HepG2 (cell line): Measurements from ENCODE around the gene PIGC. TPM values are rescaled to one million over a fixed set of nuclear protein-coding genes. Genes with fewer than 3 reads are reported as not detected.

Source experiments
- ATF7 ChIP-seq, 2 experiments: fragments of 450-650 bp in 1 of 2; sonication (generic) in 1 of 2; formaldehyde crosslinking in 1 of 2; IDR thresholded peaks; 2 replicates each; pipeline versions ENCODE4 v1.4.0 to v1.6.1; 2016 to 2020; ENCODE audit warnings: antibody characterized with exemption in 1 of 2, mild to moderate bottlenecking in 1 of 2, missing genetic modification reagents in 1 of 2
- CENPBD1 ChIP-seq: sonication (generic); formaldehyde crosslinking; IDR thresholded peaks from 2 replicates; pipeline ENCODE4 v1.8.0; 2022; ENCODE audit warnings: missing genetic modification reagents, low read depth, mild to moderate bottlenecking, borderline replicate concordance
- CREB3 ChIP-seq: sonication (generic); formaldehyde crosslinking; IDR thresholded peaks from 2 replicates; pipeline ENCODE4 v1.5.0; 2020; ENCODE audit warnings: missing genetic modification reagents
- CSRNP2 ChIP-seq: sonication (generic); formaldehyde crosslinking; conservative IDR thresholded peaks from 2 replicates; pipeline ENCODE4 v1.8.0; 2022; ENCODE audit warnings: low read depth, missing genetic modification reagents
- FOXA1 ChIP-seq, 2 experiments: fragments of 450-650 bp in 1 of 2; sonication (generic) in 1 of 2; formaldehyde crosslinking in 1 of 2; IDR thresholded peaks; 2 replicates each; pipeline versions ENCODE4 v1.4.0 to v1.6.1; 2016 to 2020; ENCODE audit warnings: missing genetic modification reagents in 1 of 2
- JUNB ChIP-seq: sonication (generic); formaldehyde crosslinking; IDR thresholded peaks from 2 replicates; pipeline ENCODE4 v1.8.0; 2022; ENCODE audit warnings: missing genetic modification reagents, mild to moderate bottlenecking, borderline replicate concordance
- NCOA5 ChIP-seq: sonication (generic); formaldehyde crosslinking; IDR thresholded peaks from 2 replicates; pipeline ENCODE4 v1.4.0; 2020; ENCODE audit warnings: missing genetic modification reagents
- RFX5 ChIP-seq: IDR thresholded peaks from 2 replicates; pipeline ENCODE4 v1.6.1; 2011; ENCODE audit warnings: low read depth, low read length, improper control_type of control experiment
- SNAPC5 ChIP-seq: sonication (generic); formaldehyde crosslinking; IDR thresholded peaks from 2 replicates; pipeline ENCODE4 v1.8.1; 2023; ENCODE audit warnings: mild to moderate bottlenecking, missing genetic modification reagents, borderline replicate concordance
- TAF1 ChIP-seq: sonication (generic); formaldehyde crosslinking; IDR thresholded peaks from 2 replicates; pipeline ENCODE4 v1.4.0; 2020; ENCODE audit warnings: missing genetic modification reagents
- ZBTB37 ChIP-seq: sonication (generic); formaldehyde crosslinking; IDR thresholded peaks from 2 replicates; pipeline ENCODE4 v1.4.0; 2020; ENCODE audit warnings: mild to moderate bottlenecking, missing genetic modification reagents
- ZBTB7A ChIP-seq: sonication (generic); formaldehyde crosslinking; IDR thresholded peaks from 2 replicates; pipeline ENCODE4 v1.8.0; 2022; ENCODE audit warnings: mild to moderate bottlenecking, missing genetic modification reagents
- ZFYVE20 ChIP-seq: sonication (generic); formaldehyde crosslinking; IDR thresholded peaks from 2 replicates; pipeline ENCODE4 v1.8.0; 2023; ENCODE audit warnings: low read depth, mild to moderate bottlenecking, moderate library complexity, missing genetic modification reagents, borderline replicate concordance
- ZNF382 ChIP-seq: sonication (generic); formaldehyde crosslinking; IDR thresholded peaks from 2 replicates; pipeline ENCODE4 v1.5.0; 2020; ENCODE audit warnings: missing genetic modification reagents, mild to moderate bottlenecking, borderline replicate concordance
- ZNF468 ChIP-seq: sonication (generic); formaldehyde crosslinking; IDR thresholded peaks from 2 replicates; pipeline ENCODE4 v1.8.0; 2022; ENCODE audit warnings: mild to moderate bottlenecking, moderate library complexity, missing genetic modification reagents
- ZNF501 ChIP-seq: sonication (generic); formaldehyde crosslinking; IDR thresholded peaks from 2 replicates; pipeline ENCODE4 v1.5.1; 2020; ENCODE audit warnings: mild to moderate bottlenecking, moderate library complexity, missing genetic modification reagents
- ZNF747 ChIP-seq: sonication (generic); formaldehyde crosslinking; IDR thresholded peaks from 2 replicates; pipeline ENCODE4 v1.8.1; 2023; ENCODE audit warnings: missing genetic modification reagents, mild to moderate bottlenecking, borderline replicate concordance
- ZNF749 ChIP-seq: sonication (generic); formaldehyde crosslinking; IDR thresholded peaks from 2 replicates; pipeline ENCODE4 v1.8.0; 2022; ENCODE audit warnings: mild to moderate bottlenecking, missing genetic modification reagents, moderate library complexity, borderline replicate concordance
- ZNF839 ChIP-seq: sonication (generic); formaldehyde crosslinking; IDR thresholded peaks from 2 replicates; pipeline ENCODE4 v1.4.0; 2020; ENCODE audit warnings: missing genetic modification reagents, mild to moderate bottlenecking, borderline replicate concordance
- ZZZ3 ChIP-seq: sonication (generic); formaldehyde crosslinking; IDR thresholded peaks from 2 replicates; pipeline ENCODE4 v1.4.0; 2020; ENCODE audit warnings: missing genetic modification reagents, mild to moderate bottlenecking, borderline replicate concordance
- polyA plus RNA-seq, 8 experiments: library from polyadenylated mRNA; depleted of rRNA in 3 of 8; stranded (reverse) in 7 of 8; unstranded in 1 of 8; fragments of >200 nt; fragmentation: Illumina TruSeq in 4 of 8; extraction: Trizol in 4 of 8; gene quantifications; 2 replicates each; pipeline versions ENCODE4 v1.2.1 to v1.2.3, GENCODE V29; 2011 to 2016; ENCODE audit warnings: low read depth in 4 of 8, missing spikeins in 1 of 8, mixed read lengths in 1 of 8; ENCODE audit not compliant: insufficient read depth in 1 of 8
- total RNA-seq, 5 experiments: library from RNA; depleted of rRNA; stranded (reverse); fragments of >200 nt; fragmentation: Illumina TruSeq; extraction: Trizol; gene quantifications; 2 replicates each; pipeline ENCODE4 v1.2.3, GENCODE V29; 2016; ENCODE audit warnings: low read depth in 1 of 5

The PIGC gene
- total and polyA plus RNA-seq, 2 of the 13 experiments (the other 11 are each of a cell fraction or from before 2014, with no cell fraction given) = 26.7 to 29.5 TPM

- no peak for TF ChIP-seq NCOA5
- no peak for TF ChIP-seq SNAPC5 (CRISPR knock-in tag)
- no peak for TF ChIP-seq FOXA1 (IDR thresholded peaks at IDR 0.05)
- TF ChIP-seq FOXA1 (CRISPR knock-in tag; IDR thresholded peaks at IDR 0.05) = no peak
- no peak for TF ChIP-seq CENPBD1 (CRISPR knock-in tag)
- TF ChIP-seq ZNF468 (CRISPR knock-in tag) = no peak
- TF ChIP-seq ZNF747 (CRISPR knock-in tag) = 0 out of 2 replicates have a peak, but pooled peaks have one; percentile 26
- no peak for TF ChIP-seq ZFYVE20
- TF ChIP-seq ZBTB37 (CRISPR knock-in tag) = no peak
- peak; percentile 5; the same call in 1 of the 2 replicates for TF ChIP-seq JUNB
- no peak for TF ChIP-seq ZNF839 (CRISPR knock-in tag)
- no peak; the same call in 1 of the 2 replicates for TF ChIP-seq CSRNP2
- TF ChIP-seq ZZZ3 (CRISPR knock-in tag) = no peak
- no peak for TF ChIP-seq ZNF382
- 0 out of 2 replicates have a peak, but pooled peaks have one; percentile 44 for TF ChIP-seq ZBTB7A (CRISPR knock-in tag)
- no peak for TF ChIP-seq ATF7 (IDR thresholded peaks at IDR 0.05)
- no peak for TF ChIP-seq ATF7 (CRISPR knock-in tag; IDR thresholded peaks at IDR 0.05)
- no peak for TF ChIP-seq ZNF501 (CRISPR knock-in tag)
- no peak for TF ChIP-seq TAF1 (CRISPR knock-in tag)
- TF ChIP-seq CREB3 (CRISPR knock-in tag) = no peak
- TF ChIP-seq ZNF749 (CRISPR knock-in tag) = no peak
- no peak for TF ChIP-seq RFX5
Measured at GRCh38 chr1:172450524-172450885, 6.6 kb upstream of the PIGC start (continued).
